ENCODE data around the gene SMYD3.
"Not testable (repeated sequence)": the region's sequence is repeated elsewhere in the genome, so short reads cannot be mapped to it uniquely, and the experiment has no call there.

Gene SMYD3

DNA sequence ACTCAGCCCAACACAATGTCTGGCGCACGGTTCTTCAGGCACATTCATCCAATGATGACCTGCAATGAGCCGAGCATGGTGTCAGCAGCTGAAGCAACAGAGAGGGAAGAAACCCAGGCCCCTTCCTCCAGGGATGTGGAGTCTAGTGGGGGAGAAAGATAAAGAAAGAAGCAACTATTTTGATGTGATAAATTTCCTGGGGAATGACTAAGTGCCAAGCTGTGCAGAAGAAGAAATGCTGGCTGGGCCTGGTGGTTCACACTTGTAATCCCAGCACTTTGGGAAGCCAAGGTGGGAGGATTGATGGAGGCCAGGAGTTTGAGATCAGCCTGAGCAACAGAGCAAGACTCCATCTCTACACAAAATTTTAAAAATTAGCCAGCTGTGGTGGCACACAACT is 790.5 kb downstream of the SMYD3 start:
- no peak for TF ChIP-seq Cebpa-rat (IDR thresholded peaks at IDR 0.05)
- Histone ChIP-seq H3K27me3 (no peaks in the 10 kb centered on the region), H4K20me1 (no peaks in the 10 kb centered on the region; a peak in 1 of 22 replicates), H3K27ac (no peak overlapping the region), H3K4me2 (no peak overlapping the region), H3K36me3 (no peaks in the 10 kb centered on the region), H3K9ac (no peak overlapping the region), H3K4me1 (peaks cover 7 to 13% (median 12%) of the 10 kb centered on the region in 10 experiments; a peak in 17 of 20 replicates), H3K9me3 (replicated peaks in 1 of 11) (peaks cover 0 to 5% (median 0%) of the 10 kb centered on the region in 11 experiments; a peak in 1 of 22 replicates), H3K4me3 (no peak overlapping the region)

DNA sequence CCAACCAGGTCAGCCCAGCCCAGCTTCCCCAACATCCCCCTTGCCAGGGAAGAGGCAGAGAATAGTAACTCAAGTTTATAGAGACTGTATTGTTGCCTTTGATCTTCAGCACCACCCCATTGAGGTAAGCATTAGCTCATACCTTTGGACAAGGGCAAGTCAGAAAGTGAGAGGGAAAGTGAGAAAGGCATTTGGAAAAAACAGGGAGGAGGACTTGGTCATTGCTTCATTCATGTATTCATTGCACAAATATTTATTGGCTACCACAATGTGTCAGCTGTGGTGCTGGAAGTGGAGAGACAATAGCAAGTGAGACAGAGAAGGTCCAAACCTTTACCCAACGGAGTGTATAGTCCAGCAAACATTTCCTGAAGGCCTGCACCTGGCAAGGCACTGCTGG is 791.1 kb downstream of the SMYD3 start:
- Histone ChIP-seq H3K9ac (no peak overlapping the region), H3K4me1 (peaks cover 7 to 17% (median 12%) of the 10 kb centered on the region in 10 experiments; a peak in 17 of 20 replicates), H4K20me1 (no peaks in the 10 kb centered on the region; a peak in 1 of 22 replicates), H3K27me3 (no peaks in the 10 kb centered on the region), H3K4me2 (peak overlapping the region in 1 of 11 experiments; percentile 45; a peak in 1 of 22 replicates), H3K9me3 (replicated peaks in 1 of 11) (peaks cover 0 to 2% (median 0%) of the 10 kb centered on the region in 11 experiments; a peak in 1 of 22 replicates), H3K36me3 (no peaks in the 10 kb centered on the region), H3K27ac (no peak overlapping the region), H3K4me3 (no peak overlapping the region)
- no peak for TF ChIP-seq Cebpa-rat (IDR thresholded peaks at IDR 0.05)

DNA sequence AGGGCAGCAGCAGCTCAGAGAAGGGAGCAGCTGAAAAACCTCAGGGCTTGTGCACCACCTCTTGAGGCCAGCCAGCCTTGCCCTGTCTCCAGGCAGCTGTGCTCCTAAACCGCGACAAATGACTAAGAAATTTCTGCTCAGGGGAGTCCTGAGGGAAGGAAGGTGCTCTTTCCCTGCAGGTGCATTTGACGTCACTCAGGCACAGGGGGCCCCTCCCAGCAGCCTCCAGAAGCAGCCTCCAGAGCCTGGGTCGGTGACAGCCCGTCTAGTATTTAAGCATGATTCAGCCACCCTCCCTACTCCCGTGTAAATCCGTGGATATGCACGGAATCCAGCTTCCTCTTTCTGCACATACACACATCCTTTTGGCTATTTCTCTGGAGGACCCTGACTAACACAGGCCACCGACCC is 791.8 kb downstream of the SMYD3 start:
- H3K27me3 ChIP-seq: no peaks in the 10 kb centered on the region
- H3K9me3 ChIP-seq (replicated peaks in 1 of 11): no peaks in the 10 kb centered on the region
- H3K4me3 ChIP-seq: no peak overlapping the region
- H3K4me2 ChIP-seq: peak overlapping the region; percentile 8 to 49 (median 35); a peak in 19 of 22 replicates
- TF ChIP-seq Cebpa-rat (IDR thresholded peaks at IDR 0.05): no peak
- H3K27ac ChIP-seq: no peak overlapping the region
- H3K36me3 ChIP-seq: no peaks in the 10 kb centered on the region
- H4K20me1 ChIP-seq: no peaks in the 10 kb centered on the region; a peak in 1 of 22 replicates
- no peak overlapping the region for H3K9ac ChIP-seq
- H3K4me1 ChIP-seq: peaks cover 7 to 17% (median 12%) of the 10 kb centered on the region in 10 experiments; a peak in 17 of 20 replicates

DNA sequence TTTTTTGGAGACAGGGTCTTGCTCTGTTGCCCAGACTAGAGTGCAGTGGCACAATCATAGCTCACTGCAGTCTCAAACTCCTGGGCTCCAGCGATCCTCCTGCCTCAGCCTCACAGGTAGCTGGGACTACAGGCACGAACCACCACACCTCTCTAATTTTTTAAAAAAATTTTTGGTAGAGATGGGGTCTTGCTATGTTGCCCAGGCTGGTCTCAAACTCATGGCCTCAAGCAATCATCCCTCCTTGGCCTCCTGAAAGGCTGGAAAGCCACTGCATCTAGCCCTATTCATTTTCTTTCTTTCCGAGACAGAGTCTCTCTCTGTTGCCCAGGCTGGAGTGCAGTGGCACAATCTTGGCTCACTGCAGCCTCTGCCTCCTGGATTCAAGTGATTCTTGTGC is 793.1 kb downstream of the SMYD3 start:
- H3K27ac ChIP-seq; H4K20me1 ChIP-seq; H3K4me2 ChIP-seq; H3K9me3 ChIP-seq (replicated peaks in 1 of 11); H3K4me3 ChIP-seq; H3K27me3 ChIP-seq; H3K36me3 ChIP-seq; H3K9ac ChIP-seq: not testable (repeated sequence)
- peaks cover 7 to 17% (median 12%) of the 10 kb centered on the region in 10 experiments; a peak in 17 of 20 replicates for H3K4me1 ChIP-seq

DNA sequence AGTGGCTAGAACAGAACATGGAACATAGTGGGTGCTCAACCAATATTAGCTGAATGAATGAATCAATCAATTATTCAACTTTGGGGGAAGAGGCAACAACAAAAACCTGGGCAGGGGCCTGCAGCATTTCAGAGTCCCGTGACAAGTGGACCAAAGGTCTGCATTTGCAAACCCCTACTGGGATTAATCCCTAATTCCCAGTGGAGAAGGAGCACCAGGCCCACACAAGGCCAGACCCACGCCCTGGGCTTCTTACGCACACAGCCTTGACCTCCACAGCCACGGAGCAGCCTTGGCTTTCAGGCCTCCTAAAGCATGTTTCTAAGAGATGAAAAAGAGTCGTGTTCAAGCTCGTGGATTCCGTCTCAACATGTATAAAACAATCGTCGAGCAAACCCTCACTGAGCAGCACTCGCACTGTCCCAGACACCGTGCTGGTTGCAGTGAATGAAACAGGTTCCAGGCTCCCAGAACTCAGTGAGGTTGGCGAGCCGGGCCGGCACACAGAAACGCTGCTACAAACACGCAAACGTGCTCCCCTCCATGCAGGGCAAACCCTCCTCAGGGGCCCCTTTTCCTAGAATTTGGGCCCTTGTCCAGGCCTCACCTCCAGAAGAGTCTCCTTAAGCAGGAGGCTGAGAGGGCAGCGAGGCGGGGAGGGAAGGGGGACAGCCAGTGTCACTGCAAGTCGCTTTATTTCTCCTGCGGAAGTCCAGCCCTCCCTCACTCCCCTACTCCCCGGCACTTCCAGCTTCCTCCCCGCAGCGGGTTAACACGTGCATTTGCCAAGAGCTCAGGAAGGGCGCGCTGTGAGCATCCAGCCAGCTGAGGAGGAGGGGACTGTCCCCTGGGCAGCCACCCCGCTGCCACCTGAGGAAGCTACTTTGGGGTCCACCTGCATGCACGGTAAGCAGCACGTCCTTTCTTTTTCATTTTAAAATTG is 795.8 kb downstream of the SMYD3 start:
- no peaks in the 10 kb centered on the region for H3K9me3 ChIP-seq (replicated peaks in 1 of 11)
- H3K27ac ChIP-seq: no peak overlapping the region
- no peak for TF ChIP-seq Cebpa-rat (IDR thresholded peaks at IDR 0.05)
- peaks cover 7 to 17% (median 12%) of the 10 kb centered on the region in 10 experiments; a peak in 17 of 20 replicates for H3K4me1 ChIP-seq
- H3K27me3 ChIP-seq: no peaks in the 10 kb centered on the region
- no peak overlapping the region for H3K9ac ChIP-seq
- no peak overlapping the region for H3K4me3 ChIP-seq
- no peaks in the 10 kb centered on the region for H3K36me3 ChIP-seq
- H4K20me1 ChIP-seq: no peaks in the 10 kb centered on the region; a peak in 1 of 22 replicates
- H3K4me2 ChIP-seq: peak overlapping the region in 5 of 11 experiments; percentile 9 to 19 (median 12); a peak in 3 of 22 replicates

DNA sequence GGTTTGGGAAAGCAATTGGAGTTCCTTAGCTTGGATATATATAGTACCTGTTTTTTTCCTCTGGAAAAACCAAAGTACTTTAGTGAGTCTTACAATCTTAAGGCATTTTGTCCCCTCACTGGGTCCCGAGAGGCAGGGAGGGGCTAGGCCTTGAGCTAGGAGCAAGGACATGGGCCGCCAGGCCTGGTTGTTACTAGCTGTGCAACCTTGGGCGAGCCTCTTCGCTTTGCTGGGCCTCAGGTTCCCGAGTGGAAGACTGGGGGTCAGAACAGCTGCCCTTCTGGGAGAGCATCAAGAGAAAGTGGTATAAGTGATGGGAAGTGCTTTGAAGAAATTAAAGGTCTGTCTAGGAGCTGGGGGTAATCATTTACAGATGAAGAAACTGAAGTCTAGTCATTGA is 799.1 kb downstream of the SMYD3 start:
- Histone ChIP-seq H3K9me3 (replicated peaks in 1 of 11) (no peaks in the 10 kb centered on the region), H4K20me1 (no peaks in the 10 kb centered on the region), H3K4me3 (no peak overlapping the region), H3K27ac (no peak overlapping the region), H3K9ac (no peak overlapping the region), H3K4me2 (no peak overlapping the region), H3K36me3 (no peaks in the 10 kb centered on the region), H3K27me3 (no peaks in the 10 kb centered on the region), H3K4me1 (peaks cover 9 to 24% (median 15%) of the 10 kb centered on the region in 10 experiments; a peak in 19 of 20 replicates)
- TF ChIP-seq Cebpa-rat (IDR thresholded peaks at IDR 0.05): no peak

DNA sequence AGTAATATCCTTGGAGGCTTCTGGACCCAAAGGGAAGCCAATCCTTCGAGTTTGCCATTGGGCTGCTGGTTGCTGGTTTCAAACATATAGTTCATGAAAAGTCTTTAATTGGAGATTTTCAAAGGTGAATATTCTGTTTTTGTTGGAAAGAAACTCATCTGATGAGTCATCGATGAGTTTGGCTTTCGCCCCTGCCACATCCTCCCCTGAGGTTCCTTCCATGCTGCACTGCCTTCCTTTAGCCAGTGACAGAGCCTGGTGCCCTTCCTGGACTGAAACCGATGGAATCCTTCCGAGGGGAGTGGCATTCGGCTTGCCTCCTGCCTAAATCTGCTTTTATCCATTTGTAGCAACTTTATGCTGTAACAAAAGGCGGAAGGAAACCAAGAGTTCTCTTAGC is 802.3 kb downstream of the SMYD3 start:
- Histone ChIP-seq H3K4me1 (peaks cover 9 to 32% (median 22%) of the 10 kb centered on the region in 10 experiments; a peak in 18 of 20 replicates), H3K27ac (peak overlapping the region in 1 of 11 experiments; percentile 0; a peak in 1 of 22 replicates), H3K4me2 (peak overlapping the region; percentile 15 to 83 (median 63)), H3K9ac (no peak overlapping the region), H3K4me3 (no peak overlapping the region), H4K20me1 (no peaks in the 10 kb centered on the region), H3K36me3 (no peaks in the 10 kb centered on the region), H3K9me3 (replicated peaks in 1 of 11) (no peaks in the 10 kb centered on the region), H3K27me3 (no peaks in the 10 kb centered on the region)
- TF ChIP-seq Cebpa-rat (IDR thresholded peaks at IDR 0.05): no peak

DNA sequence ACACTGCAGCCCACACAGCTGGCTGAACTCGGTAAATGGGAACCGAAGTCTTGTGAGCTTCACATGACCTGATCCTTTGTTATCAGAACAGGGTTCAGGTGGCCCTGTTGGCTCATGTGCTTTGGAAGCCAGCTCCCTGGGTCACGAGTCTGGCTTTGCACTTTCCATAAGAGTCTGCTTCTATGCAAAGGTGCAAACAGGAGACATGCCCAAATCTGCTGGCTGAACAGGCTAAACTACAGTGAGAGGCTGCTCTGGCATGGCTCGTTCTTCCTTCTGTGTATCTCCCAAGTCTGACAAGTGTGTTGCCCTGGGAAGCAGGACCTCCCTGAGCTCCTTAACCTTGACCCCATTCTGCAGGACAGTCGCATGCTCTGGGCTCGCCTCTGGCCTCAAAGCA is 802.7 kb downstream of the SMYD3 start:
- Histone ChIP-seq H4K20me1 (no peaks in the 10 kb centered on the region), H3K27me3 (no peaks in the 10 kb centered on the region), H3K9ac (no peak overlapping the region), H3K4me3 (no peak overlapping the region), H3K27ac (no peak overlapping the region; a peak in 1 of 22 replicates), H3K4me2 (peak overlapping the region; percentile 15 to 83 (median 63)), H3K9me3 (replicated peaks in 1 of 11) (no peaks in the 10 kb centered on the region), H3K36me3 (no peaks in the 10 kb centered on the region), H3K4me1 (peaks cover 9 to 37% (median 26%) of the 10 kb centered on the region in 10 experiments; a peak in 19 of 20 replicates)
- no peak for TF ChIP-seq Cebpa-rat (IDR thresholded peaks at IDR 0.05)

DNA sequence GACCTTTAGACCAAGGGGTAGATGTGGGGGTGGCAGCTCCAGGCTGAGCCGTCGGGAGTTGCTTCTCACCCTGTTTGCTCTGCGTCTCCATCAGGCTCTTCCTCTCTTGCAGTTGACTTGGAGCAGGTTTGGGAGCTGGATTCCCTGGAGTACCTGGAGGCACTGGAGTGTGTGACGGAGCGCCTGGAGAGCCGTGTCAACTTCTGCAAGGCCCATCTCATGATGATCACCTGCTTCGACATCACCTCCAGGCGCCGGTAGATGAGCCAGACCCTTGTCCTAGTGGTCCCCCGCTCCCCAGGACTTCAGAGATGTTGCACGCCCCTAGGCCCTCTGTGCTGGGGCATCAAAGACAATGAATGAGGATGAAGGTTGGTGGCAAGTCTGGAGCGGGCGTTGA is 804.7 kb downstream of the SMYD3 start:
- TF ChIP-seq Cebpa-rat (IDR thresholded peaks at IDR 0.05): no peak
- no peaks in the 10 kb centered on the region for H3K27me3 ChIP-seq
- no peak overlapping the region for H3K4me2 ChIP-seq
- H3K36me3 ChIP-seq: no peaks in the 10 kb centered on the region
- no peaks in the 10 kb centered on the region for H3K9me3 ChIP-seq (replicated peaks in 1 of 11)
- no peak overlapping the region for H3K27ac ChIP-seq
- H4K20me1 ChIP-seq: no peaks in the 10 kb centered on the region
- H3K4me3 ChIP-seq: no peak overlapping the region
- H3K4me1 ChIP-seq: peaks cover 9 to 48% (median 39%) of the 10 kb centered on the region in 10 experiments; a peak in 19 of 20 replicates
- H3K9ac ChIP-seq: no peak overlapping the region

Measured in BLaER1 treated with 17β-estradiol and CSF1 and Interleukin-3, amounts not matched to agents 10 nM and 100 nM (cell line).